Neural cell (in vitro differentiated cells): ENCODE measurements around the gene GLO1.

ENCODE experiments used
- EP300 ChIP-seq: fragments of 450-650 bp; conservative IDR thresholded peaks from 2 replicates; pipeline ENCODE4 v1.6.1; 2014; ENCODE audit warnings: antibody characterized with exemption, mild to moderate bottlenecking, moderate library complexity; ENCODE audit not compliant: poor library complexity, severe bottlenecking
- POLR2AphosphoS5 ChIP-seq: IDR thresholded peaks from 2 replicates; pipeline ENCODE4 v1.6.1; 2012
- RAD21 ChIP-seq: fragments of 450-650 bp; conservative IDR thresholded peaks from 2 replicates; pipeline ENCODE4 v1.6.1; 2014; ENCODE audit warnings: antibody characterized with exemption, mild to moderate bottlenecking, moderate library complexity
- SMC3 ChIP-seq: fragments of 450-650 bp; conservative IDR thresholded peaks from 2 replicates; pipeline ENCODE4 v1.6.1; 2014; ENCODE audit warnings: antibody characterized with exemption, mild to moderate bottlenecking, moderate library complexity; ENCODE audit not compliant: poor library complexity
- TAF1 ChIP-seq: IDR thresholded peaks from 2 replicates; pipeline ENCODE4 v1.6.1; 2012; ENCODE audit warnings: low read depth
- TF ChIP-seq, protein P1 (sequence below): fragments of 450-650 bp; IDR thresholded peaks from 2 replicates; pipeline ENCODE4 v1.5.1; 2014; ENCODE audit warnings: antibody characterized with exemption, mild to moderate bottlenecking, moderate library complexity; ENCODE audit not compliant: poor library complexity, severe bottlenecking
- TF ChIP-seq, protein P2 (sequence below): IDR thresholded peaks from 2 replicates; pipeline ENCODE4 v1.6.1; 2012; ENCODE audit warnings: borderline replicate concordance

DNA sequence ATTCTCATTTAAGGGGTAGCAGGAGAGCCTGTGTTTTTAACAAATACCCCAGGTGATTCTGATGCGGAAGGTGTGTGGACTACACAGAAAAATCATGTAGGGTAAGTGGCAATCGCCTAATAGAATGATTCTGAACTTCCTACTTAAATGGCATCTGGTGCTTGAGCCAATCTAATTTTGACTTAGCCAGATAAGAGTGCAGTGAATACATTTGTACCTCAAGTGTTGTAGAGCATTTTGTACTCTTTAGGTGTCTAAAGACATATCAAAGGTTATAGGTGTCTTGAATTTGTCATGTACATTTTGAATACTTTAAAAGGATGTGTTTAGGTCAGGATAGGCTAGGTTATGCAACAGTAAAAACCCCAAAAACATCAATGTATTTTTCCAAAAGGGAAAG lies 53.2 kb downstream of the GLO1 start:
- TF ChIP-seq, protein P1, sequence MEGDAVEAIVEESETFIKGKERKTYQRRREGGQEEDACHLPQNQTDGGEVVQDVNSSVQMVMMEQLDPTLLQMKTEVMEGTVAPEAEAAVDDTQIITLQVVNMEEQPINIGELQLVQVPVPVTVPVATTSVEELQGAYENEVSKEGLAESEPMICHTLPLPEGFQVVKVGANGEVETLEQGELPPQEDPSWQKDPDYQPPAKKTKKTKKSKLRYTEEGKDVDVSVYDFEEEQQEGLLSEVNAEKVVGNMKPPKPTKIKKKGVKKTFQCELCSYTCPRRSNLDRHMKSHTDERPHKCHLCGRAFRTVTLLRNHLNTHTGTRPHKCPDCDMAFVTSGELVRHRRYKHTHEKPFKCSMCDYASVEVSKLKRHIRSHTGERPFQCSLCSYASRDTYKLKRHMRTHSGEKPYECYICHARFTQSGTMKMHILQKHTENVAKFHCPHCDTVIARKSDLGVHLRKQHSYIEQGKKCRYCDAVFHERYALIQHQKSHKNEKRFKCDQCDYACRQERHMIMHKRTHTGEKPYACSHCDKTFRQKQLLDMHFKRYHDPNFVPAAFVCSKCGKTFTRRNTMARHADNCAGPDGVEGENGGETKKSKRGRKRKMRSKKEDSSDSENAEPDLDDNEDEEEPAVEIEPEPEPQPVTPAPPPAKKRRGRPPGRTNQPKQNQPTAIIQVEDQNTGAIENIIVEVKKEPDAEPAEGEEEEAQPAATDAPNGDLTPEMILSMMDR: no peak
- TF ChIP-seq RAD21 (no peak), EP300 (no peak), POLR2AphosphoS5 (no peak), TAF1 (no peak), SMC3 (no peak)
- TF ChIP-seq, protein P2, sequence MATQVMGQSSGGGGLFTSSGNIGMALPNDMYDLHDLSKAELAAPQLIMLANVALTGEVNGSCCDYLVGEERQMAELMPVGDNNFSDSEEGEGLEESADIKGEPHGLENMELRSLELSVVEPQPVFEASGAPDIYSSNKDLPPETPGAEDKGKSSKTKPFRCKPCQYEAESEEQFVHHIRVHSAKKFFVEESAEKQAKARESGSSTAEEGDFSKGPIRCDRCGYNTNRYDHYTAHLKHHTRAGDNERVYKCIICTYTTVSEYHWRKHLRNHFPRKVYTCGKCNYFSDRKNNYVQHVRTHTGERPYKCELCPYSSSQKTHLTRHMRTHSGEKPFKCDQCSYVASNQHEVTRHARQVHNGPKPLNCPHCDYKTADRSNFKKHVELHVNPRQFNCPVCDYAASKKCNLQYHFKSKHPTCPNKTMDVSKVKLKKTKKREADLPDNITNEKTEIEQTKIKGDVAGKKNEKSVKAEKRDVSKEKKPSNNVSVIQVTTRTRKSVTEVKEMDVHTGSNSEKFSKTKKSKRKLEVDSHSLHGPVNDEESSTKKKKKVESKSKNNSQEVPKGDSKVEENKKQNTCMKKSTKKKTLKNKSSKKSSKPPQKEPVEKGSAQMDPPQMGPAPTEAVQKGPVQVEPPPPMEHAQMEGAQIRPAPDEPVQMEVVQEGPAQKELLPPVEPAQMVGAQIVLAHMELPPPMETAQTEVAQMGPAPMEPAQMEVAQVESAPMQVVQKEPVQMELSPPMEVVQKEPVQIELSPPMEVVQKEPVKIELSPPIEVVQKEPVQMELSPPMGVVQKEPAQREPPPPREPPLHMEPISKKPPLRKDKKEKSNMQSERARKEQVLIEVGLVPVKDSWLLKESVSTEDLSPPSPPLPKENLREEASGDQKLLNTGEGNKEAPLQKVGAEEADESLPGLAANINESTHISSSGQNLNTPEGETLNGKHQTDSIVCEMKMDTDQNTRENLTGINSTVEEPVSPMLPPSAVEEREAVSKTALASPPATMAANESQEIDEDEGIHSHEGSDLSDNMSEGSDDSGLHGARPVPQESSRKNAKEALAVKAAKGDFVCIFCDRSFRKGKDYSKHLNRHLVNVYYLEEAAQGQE: no peak
